Measurements from ENCODE around the gene ADGRD1. TPM values are rescaled to one million over a fixed set of nuclear protein-coding genes. Genes with fewer than 3 reads are reported as not detected.

Gene ADGRD1
- total and polyA plus RNA-seq, 2 of the 8 experiments (the other 6 are each of a cell fraction or from before 2014, with no cell fraction given) = 0.36 to 0.48 TPM

GRCh38 chr12:130947028-130947613 lies 6.6 kb upstream of the ADGRD1 start:
- POLR2A ChIA-PET (ENCODE audit: partially characterized antibody) = interaction anchor here (0.8 to 1.7 kb wide), 4 partner anchors 15 to 76 kb away, joined by 3 to 5 read pairs (median 3); no protein-coding TSS in a partner anchor
- 0 out of 2 replicates have a peak, but pooled peaks have one; percentile 25 for TF ChIP-seq TEAD4 (IDR thresholded peaks at IDR 0.05; ENCODE audit: low read depth, low read length)
- TF ChIP-seq, protein P1, sequence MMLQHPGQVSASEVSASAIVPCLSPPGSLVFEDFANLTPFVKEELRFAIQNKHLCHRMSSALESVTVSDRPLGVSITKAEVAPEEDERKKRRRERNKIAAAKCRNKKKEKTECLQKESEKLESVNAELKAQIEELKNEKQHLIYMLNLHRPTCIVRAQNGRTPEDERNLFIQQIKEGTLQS (IDR thresholded peaks at IDR 0.05; ENCODE audit: insufficient read depth, low read depth, low read length) = no peak

More at GRCh38 chr12:130947028-130947613, 6.6 kb upstream of the ADGRD1 start:
- H3K9me3 ChIP-seq (ENCODE audit: insufficient read depth in 2 of 2, low read depth in 1 of 2, low read length in 1 of 2) = 0 out of 4 replicates have a peak, but pooled peaks cover 0 to 3% of the 10 kb centered on the region in 2 experiments
- H2BK5ac ChIP-seq (ENCODE audit: low read depth, low read length) = no peak overlapping the region
- peak overlapping the region; percentile 93; the same call in 1 of the 2 replicates for H2BK15ac ChIP-seq (ENCODE audit: low read length)
- no peaks in the 10 kb centered on the region for H3K79me1 ChIP-seq (ENCODE audit: low read depth, low read length)
- H3K56ac ChIP-seq (replicated peaks; ENCODE audit: insufficient read length, low read depth, low read length) = no peak overlapping the region
- peaks cover 3% of the 10 kb centered on the region; the same call in 1 of the 2 replicates for H3K23me2 ChIP-seq (ENCODE audit: low read depth, low read length)
- H3K27ac ChIP-seq (ENCODE audit: low read depth, low read length) = no peak overlapping the region
- H2BK12ac ChIP-seq (ENCODE audit: low read depth, low read length) = peak overlapping the region; percentile 70; the same call in 1 of the 2 replicates
- WGBS, 2 experiments (ENCODE audit: extremely low coverage in 1 of 2, insufficient coverage in 1 of 2, insufficient read length in 1 of 2, insufficient replicate concordance in 2 of 2, low coverage in 1 of 2, low lambda C conversion rate in 2 of 2, missing lambda C conversion rate in 1 of 2) = 93% methylated on average over 2 of the region's 2 CpGs; no CpG with 5 or more reads in 1 of the 2 experiments
- no peaks in the 10 kb centered on the region; a peak in 1 of 8 replicates for H3K36me3 ChIP-seq (ENCODE audit: control insufficient read depth in 2 of 4, insufficient read depth in 4 of 4, low read length in 3 of 4)
- no peak overlapping the region for H4K5ac ChIP-seq (ENCODE audit: insufficient read length, low read depth, low read length)
- peaks cover 4 to 14% (median 5%) of the 10 kb centered on the region in 4 experiments; a peak in 5 of 7 replicates for H3K4me1 ChIP-seq (replicated peaks in 1 of 4; ENCODE audit: control insufficient read depth in 3 of 4, insufficient read depth in 4 of 4, low read length in 3 of 4)
- H3K23ac ChIP-seq (ENCODE audit: insufficient read length) = no peak overlapping the region
- no peak overlapping the region for H3K14ac ChIP-seq (ENCODE audit: insufficient read length)
- H4K91ac ChIP-seq (replicated peaks; ENCODE audit: insufficient read length, low read length) = no peak overlapping the region
- H2AFZ ChIP-seq (ENCODE audit: low read length) = no peak overlapping the region
- FAIRE-seq = no peak
- H3K79me2 ChIP-seq (ENCODE audit: control insufficient read depth in 1 of 2, insufficient read depth in 2 of 2, low read length in 2 of 2) = no peaks in the 10 kb centered on the region
- H3K4me3 ChIP-seq (ENCODE audit: extremely low read depth in 1 of 4, insufficient read depth in 2 of 4, low read depth in 3 of 4, low read length in 4 of 4) = no peak overlapping the region
- H3K4ac ChIP-seq (replicated peaks; ENCODE audit: insufficient read length, low read depth, low read length) = no peak overlapping the region
- no peak overlapping the region for H2AK5ac ChIP-seq (ENCODE audit: low read depth, low read length)
- H3K18ac ChIP-seq (ENCODE audit: extremely low read depth, low read length) = no peak overlapping the region; the same call in 1 of the 2 replicates
- H2BK20ac ChIP-seq (ENCODE audit: low read length) = 0 out of 2 replicates have a peak overlapping the region, but pooled peaks have one; percentile 75
- no peak overlapping the region for H3K9ac ChIP-seq (replicated peaks in 1 of 4; ENCODE audit: extremely low read depth in 1 of 4, low read depth in 3 of 4, low read length in 3 of 4)
- CTCF ChIA-PET (ENCODE audit: partially characterized antibody) = interaction anchor here (1.0 to 1.3 kb wide), 4 partner anchors 10 to 166 kb away, joined by 3 to 5 read pairs (median 4); no protein-coding TSS in a partner anchor
- H2BK120ac ChIP-seq (replicated peaks; ENCODE audit: low read depth, low read length) = no peak overlapping the region
- no peaks in the 10 kb centered on the region for H4K20me1 ChIP-seq (replicated peaks in 1 of 2; ENCODE audit: control insufficient read depth in 1 of 2, insufficient read depth in 2 of 2, low read length in 2 of 2)
- DNase-seq (ENCODE audit: low read depth in 1 of 2, low spot score in 2 of 2) = no peak
- H3K27me3 ChIP-seq (replicated peaks in 1 of 4; ENCODE audit: control insufficient read depth in 3 of 4, extremely low read depth in 1 of 4, insufficient read depth in 3 of 4, low read length in 3 of 4) = peaks cover 0 to 2% (median 0%) of the 10 kb centered on the region in 4 experiments; a peak in 3 of 7 replicates
- no peak overlapping the region for H3K4me2 ChIP-seq (ENCODE audit: insufficient read depth in 1 of 2, low read depth in 2 of 2, low read length in 2 of 2)
- H4K8ac ChIP-seq (ENCODE audit: extremely low read depth, insufficient read depth, low read length) = no peak overlapping the region

Data from H1 (cell line).